NCI-H2196 treated with DMSO at 0.1 percent for 48 hours (cell line): ENCODE measurements around the gene C4BPB.

Experiments
- DNase-seq: peaks from one replicate; lab custom pipeline; 2025; ENCODE audit not compliant: unreplicated experiment; lab: John Stamatoyannopoulos, UW

Gene C4BPB

DNA sequence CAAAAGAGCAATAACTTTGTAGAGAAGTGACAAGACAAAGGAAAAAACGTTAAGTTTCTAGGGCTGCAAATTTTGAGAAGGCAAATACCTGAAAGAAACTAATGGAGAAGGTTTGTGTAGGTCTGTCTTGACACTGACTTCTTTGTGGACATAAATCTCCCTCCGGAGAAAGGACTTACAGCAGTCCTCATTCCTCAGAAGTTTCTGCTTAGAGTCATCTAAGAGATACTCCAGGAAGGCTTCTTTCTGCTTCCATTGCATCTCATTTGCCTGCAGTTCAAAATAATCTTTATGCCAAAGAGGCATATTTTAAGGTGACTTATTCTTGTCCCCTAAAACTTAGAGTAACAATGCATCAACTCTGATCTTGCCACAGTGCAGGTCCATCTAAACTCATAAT lies 4.4 kb upstream of the C4BPB start:
- DNase-seq, result no peak

GRCh38 chr1:207084701-207085180 lies 3.9 kb upstream of the C4BPB start:
- DNase-seq, result peak; percentile 16

GRCh38 chr1:207085887-207086286 lies 2.8 kb upstream of the C4BPB start:
- DNase-seq, result no peak

DNA sequence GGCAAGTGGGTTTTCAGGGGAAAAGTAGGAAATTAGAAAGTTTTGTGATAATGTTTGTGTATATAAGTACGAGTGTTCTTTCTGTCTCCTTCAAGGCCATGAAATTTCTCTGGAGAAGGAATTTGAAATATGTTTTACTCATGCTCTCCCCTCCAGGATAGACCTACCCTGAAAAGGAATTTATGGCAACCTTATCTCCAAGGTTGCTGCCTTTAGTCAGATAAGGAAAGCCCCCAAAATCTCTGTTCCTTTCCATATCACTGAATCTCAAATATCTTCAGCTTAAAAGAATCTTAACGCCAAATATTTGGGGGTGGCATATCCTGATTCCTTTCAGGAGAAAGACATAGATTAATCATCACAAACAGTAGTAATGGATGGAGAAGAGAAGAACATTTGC lies 499 bp upstream of the C4BPB start:
- DNase-seq, result no peak

GRCh38 chr1:207089627-207090355 lies 1.1 kb downstream of the C4BPB start:
- no peak for DNase-seq

DNA sequence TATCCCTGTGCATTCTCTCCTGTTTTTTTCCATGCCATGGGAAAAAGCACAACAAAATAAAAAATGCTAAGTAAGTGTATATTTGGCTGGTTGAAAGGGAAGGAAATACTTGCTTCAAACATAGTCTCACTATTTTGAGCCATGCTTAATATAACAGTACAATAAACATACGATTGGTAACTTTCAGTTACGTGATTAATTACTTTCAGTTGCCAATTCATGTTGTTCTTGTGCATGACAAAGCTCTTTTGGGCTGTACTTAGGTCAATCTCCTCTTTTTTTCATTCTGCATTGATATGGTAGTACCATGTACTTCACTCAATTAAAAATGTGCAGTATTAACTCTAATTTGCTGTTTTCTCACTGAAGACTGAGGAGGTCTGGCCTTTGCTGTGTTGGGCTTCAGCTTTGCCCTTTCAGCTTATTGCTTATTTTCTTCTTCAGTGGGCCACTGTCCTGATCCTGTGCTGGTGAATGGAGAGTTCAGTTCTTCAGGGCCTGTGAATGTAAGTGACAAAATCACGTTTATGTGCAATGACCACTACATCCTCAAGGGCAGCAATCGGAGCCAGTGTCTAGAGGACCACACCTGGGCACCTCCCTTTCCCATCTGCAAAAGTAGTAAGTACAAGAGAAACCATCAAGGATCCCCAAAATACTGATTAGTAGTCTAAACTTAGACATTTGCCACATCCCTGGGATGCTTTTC lies 2.7 kb downstream of the C4BPB start:
- no peak for DNase-seq

DNA sequence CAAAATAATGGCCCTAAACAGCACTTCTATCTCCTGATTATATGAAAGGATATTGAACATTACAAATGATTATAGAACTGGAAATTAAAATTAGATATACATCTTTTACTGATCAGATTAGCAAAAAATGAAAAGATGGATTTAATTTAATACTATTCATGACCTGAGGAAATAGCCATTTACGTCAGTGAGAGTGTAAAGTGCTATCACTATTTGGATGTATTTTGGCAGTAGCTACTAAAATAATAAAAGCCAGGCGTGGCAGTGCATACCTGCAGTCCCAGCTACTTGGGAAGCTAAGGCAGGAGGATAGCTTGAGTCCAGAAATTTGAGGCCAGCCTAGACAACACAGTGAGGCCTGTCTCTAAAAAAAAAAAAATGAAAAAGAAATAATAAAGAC lies 5.3 kb downstream of the C4BPB start:
- no peak for DNase-seq

DNA sequence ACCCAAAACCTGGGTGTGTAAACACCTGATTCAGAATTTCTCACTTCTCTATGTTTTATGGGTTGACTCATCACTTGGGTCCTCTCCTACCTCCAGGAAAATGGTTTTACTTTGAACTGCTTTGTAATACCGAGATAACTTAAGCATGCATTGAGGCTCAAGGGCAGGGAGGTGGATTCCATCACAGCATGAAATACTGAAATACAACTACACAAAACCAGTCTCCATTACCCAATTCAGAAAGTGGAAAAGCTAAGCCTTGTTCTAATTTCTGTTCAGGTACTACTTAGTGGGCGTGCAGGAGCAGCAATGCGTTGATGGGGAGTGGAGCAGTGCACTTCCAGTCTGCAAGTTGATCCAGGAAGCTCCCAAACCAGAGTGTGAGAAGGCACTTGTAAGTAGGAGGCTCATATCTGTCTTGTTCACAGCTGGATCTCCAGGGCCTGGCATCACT lies 9.2 kb downstream of the C4BPB start:
- no peak for DNase-seq

DNA sequence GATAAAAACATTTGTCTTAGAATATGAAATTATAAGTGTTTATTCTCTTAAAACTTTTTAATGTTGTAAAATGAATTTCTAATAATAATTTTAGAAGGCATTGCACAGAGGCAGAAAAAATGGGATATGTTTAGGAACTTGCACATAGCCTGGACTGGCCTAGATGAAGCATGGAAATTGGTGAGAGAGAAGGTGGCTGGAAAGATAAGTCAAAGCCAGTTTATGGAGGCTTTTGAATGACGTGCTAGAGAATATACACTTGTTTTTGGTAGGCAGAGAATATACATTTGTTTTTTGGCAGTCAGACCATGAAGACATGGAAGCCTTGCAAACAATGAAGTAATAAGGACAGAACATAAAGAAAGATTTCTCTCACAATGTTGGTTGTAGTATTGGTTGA lies 13.1 kb downstream of the C4BPB start:
- no peak for DNase-seq

- no peak for DNase-seq
Measured at GRCh38 chr1:207102146-207102545, 13.5 kb downstream of the C4BPB start.

DNA sequence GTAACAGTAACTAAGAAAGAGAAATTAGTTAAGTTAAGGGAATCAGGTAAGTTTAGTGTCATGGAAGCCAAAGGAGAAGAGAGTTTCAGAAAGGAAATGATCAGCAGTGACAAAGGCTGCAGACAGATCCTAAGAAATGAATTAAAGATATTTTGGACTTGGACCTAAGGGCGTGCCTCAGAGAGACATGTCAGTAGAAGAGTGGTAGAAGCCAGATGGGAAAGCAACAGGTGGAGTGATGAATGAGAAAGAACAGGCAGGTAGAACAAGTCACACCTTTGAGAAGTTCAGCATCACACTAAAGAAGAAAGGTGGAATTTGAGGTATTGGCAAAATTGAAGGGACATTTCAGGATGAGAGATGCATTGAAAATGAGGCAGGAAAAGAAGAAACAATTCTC lies 14.0 kb downstream of the C4BPB start:
- no peak for DNase-seq

DNA sequence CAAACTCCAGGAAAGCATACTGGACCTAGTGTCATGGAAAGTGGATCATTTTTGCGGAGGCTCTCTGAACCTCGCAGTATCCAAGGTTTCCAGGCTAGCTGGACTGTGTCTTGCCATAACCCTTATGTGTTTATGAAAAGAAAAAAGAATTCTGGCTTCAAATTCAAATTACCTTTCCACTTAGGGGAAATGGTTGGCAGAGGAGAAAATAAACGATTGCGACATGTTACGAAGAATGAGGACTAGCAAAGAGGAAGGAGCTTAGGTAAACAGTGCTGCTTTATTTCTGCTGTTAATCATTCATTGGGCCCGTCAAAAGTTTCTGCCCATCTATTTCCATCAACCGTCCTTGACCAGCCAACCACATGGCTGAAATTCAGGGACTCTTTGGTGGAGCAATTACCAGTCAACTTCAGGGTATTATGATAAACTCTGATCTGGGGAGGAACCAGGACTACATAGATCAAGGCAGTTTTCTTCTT lies 15.3 kb downstream of the C4BPB start, which contains the start of gene C4BPA:
C4BPA (plus strand) TSS at position 342 of the 482 bp plus-strand sequence. CDS start 8,793 bp downstream, outside the sequence.
- DNase-seq, result no peak

DNA sequence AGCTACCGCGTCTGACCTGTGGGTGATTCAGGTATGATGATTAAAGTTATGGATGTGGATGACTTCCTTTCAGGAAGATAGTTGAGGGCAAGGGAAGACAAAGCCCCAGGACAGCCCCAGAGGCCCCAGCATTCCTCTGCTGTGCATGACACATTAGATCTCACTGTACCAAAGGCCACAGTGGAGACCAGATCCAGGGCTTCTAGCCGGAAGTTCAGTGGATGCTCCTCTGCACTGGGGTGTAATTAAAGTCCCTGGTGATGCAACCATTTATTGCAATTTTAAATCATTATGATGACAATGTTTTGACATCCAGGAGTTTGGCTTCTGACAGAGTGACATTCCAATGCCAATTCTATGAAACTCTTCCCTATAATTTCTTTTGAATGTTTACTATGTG lies 20.3 kb downstream of the C4BPB start:
- no peak for DNase-seq

- DNase-seq, result no peak
Measured at GRCh38 chr1:207112616-207113296, 24.1 kb downstream of the C4BPB start.

GRCh38 chr1:207115269-207115668 lies 26.6 kb downstream of the C4BPB start:
- DNase-seq, result no peak

GRCh38 chr1:207124389-207124788 lies 35.7 kb downstream of the C4BPB start:
- no peak for DNase-seq

- DNase-seq, result no peak
Measured at GRCh38 chr1:207128336-207128921, 39.8 kb downstream of the C4BPB start.

DNA sequence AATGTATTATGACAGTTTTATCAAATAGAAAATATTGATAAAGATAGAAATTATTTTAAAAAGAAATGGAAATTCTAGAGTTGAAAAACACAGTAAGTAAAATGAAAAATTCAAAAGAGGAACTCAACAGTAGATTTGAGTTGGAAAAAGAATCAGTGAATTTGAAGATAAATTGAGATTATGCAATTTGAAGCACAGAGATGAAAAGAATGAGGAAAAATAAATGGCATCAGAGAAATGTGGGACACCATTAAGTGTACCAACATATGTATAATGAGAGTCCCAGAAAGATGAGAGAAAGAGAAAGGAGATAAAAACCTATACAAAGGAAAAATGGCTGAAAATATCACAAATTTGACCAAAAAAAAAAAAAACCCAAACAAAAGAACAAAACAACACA lies 40.4 kb downstream of the C4BPB start:
- no peak for DNase-seq

DNA sequence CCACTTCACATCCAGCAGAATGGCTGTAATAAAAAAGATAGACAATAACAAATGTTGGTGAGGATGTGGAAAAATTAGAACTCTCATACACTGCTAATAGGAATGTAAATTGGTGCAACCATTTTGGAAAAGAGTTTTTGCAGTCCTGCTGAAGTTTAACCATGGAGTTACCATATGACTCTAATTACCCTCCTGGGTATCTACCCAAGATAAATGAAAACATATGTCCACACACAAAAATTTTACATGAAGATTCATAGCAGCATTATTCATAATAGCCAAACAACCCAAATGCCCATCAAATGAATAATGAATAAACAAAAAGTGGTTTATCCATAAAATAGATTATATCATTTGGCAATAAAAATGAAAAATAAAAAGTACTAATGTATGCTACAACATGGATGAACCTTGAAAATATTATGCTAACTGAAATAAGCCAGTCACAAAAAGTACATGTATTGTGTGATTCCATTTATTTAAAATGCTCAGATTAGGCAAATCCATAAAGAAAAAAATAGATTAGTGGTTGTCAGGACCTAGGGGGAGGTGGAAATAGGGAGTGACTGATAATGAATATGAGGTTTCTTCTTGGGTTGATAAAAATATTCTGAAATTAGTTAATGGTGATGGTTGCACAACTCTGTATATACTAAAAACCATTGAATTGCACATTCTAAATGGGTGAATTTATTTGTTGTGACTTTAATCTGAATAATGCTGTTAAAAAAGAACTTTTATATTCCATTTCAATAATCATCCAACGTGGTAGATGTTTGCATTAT lies 41.8 kb downstream of the C4BPB start:
- no peak for DNase-seq

GRCh38 chr1:207131163-207131562 lies 42.5 kb downstream of the C4BPB start:
- DNase-seq, result no peak
